Measurements from ENCODE around the gene EML5.

The EML5 gene

GRCh38 chr14:88628033-88628432 lies 164.7 kb downstream of the EML5 start:
- POLR2A ChIA-PET: no interaction called here
- Histone ChIP-seq H3K36me3 (ENCODE audit: control insufficient read depth in 2 of 2, insufficient read depth in 1 of 2, low read length in 2 of 2) (peaks cover 0 to 13% of the 10 kb centered on the region in 2 experiments; a peak in 2 of 3 replicates), H3K4me3 (ENCODE audit: low read depth, low read length) (no peak overlapping the region), H3K27ac (ENCODE audit: extremely low read depth, low read depth, low read length) (no peak overlapping the region), H3K4me1 (ENCODE audit: control insufficient read depth, insufficient read depth, low read length) (no peaks in the 10 kb centered on the region), H3K9me3 (ENCODE audit: control insufficient read depth, insufficient read depth, low read depth, low read length) (no peaks in the 10 kb centered on the region)
- CTCF ChIA-PET: interaction anchor here (0.6 to 1.1 kb wide), 3 partner anchors 40 to 1672 kb away, joined by 4 to 6 read pairs (median 5); no protein-coding TSS in a partner anchor
- TF ChIP-seq ZNF585B (tag by site-specific recombination; IDR thresholded peaks at IDR 0.05) (no peak), OVOL3 (tag by site-specific recombination; IDR thresholded peaks at IDR 0.05) (no peak), ZSCAN18 (tag by site-specific recombination; IDR thresholded peaks at IDR 0.05) (no peak), ZEB2 (tag by site-specific recombination; IDR thresholded peaks at IDR 0.05) (no peak), ZFHX2 (tag by site-specific recombination; conservative IDR thresholded peaks at IDR 0.05) (no peak), ZNF548 (tag by site-specific recombination; IDR thresholded peaks at IDR 0.05) (no peak), ZIC2 (tag by site-specific recombination; IDR thresholded peaks at IDR 0.05) (no peak), ZNF76 (tag by site-specific recombination; IDR thresholded peaks at IDR 0.05; ENCODE audit: borderline replicate concordance, low read depth) (no peak), ZNF148 (tag by site-specific recombination; IDR thresholded peaks at IDR 0.05; ENCODE audit: borderline replicate concordance) (no peak), GFI1B (tag by site-specific recombination; IDR thresholded peaks at IDR 0.05) (no peak), KLF17 (tag by site-specific recombination; IDR thresholded peaks at IDR 0.05) (no peak), ZFP3 (tag by site-specific recombination; IDR thresholded peaks at IDR 0.05; ENCODE audit: low read depth) (no peak), ZNF341 (tag by site-specific recombination; IDR thresholded peaks at IDR 0.05; ENCODE audit: low read depth) (no peak), MYNN (tag by site-specific recombination; IDR thresholded peaks at IDR 0.05; ENCODE audit: borderline replicate concordance) (no peak), TSHZ1 (tag by site-specific recombination; IDR thresholded peaks at IDR 0.05; ENCODE audit: borderline replicate concordance) (no peak), ZNF426 (tag by site-specific recombination; IDR thresholded peaks at IDR 0.05) (no peak), KLF7 (tag by site-specific recombination; IDR thresholded peaks at IDR 0.05; ENCODE audit: borderline replicate concordance) (no peak), ZNF266 (tag by site-specific recombination; IDR thresholded peaks at IDR 0.05; ENCODE audit: low read depth) (no peak)

All from HEK293 (cell line).